GM18519 (cell line): ENCODE measurements around the gene PRPF6.

Experiments used
- ATAC-seq: cut with Tn5 transposase; IDR thresholded peaks from one replicate; pipeline ENCODE4 v1.9.1; 2021; ENCODE audit warnings: mild to moderate bottlenecking, moderate library complexity; ENCODE audit not compliant: unreplicated experiment, low FRiP score

Gene PRPF6

GRCh38 chr20:64056889-64057627, 76.1 kb downstream of the PRPF6 start:
- ATAC-seq = no peak

DNA sequence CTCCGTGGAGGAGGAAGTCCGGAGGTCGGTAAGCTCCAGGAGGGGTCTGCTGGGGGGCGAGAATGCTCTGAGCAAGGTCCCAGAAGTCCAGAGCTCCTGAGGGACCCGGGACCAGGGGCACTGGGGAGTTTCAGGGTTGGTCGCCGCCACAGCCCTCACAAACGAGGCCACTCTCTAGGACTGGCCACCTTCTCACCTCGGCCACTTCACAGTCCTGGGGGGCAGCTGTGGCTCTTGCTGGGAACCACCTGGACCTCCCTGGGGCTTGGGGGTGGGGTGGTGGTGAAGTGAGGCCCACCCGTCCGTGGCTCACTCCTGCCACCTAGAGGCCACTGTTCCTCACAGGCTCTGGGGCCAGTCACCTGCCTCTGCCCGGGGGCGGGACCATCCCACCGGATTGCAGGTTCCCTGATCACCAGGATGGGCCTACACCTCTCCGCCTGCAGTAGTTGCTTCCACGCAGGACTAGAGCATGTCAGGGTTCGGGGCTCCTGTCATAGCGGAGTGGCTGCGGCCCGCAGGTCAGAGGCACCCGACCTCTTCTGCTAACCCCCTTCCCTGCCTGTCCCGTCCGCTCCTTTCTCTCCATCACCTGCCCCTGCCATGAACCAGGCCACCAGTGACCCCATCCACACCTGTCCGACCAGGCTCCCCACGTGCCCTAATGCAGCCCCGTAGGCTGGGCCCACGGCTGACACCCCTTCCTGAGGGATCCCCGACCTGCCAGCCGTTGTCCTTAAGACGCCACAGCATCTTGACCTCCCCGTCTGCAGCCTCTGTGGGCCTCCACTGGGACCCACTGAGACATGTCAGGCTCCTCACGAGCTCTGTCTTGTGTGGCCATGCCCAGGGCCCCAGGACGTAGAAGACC, 76.9 kb downstream of the PRPF6 start:
- ATAC-seq = no peak

DNA sequence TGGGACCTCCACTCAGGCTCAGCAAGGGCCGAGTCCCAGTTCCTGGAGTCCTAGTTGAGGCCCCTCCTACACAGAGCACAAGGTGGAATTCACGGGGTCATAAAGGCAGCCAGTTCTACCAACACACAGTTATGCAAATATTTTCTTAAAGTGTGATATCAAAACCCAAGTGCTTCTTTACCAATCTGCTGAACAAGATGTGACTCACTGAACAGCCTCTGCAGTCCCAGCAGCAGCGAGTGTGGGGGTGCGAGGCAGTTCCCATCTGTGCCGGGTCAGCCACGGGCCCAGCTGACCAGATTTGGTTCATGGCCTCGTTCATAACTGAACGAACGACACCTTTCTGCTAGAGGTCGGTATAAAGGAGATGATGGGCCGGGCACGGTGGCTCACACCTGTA, 77.6 kb downstream of the PRPF6 start:
- ATAC-seq = no peak

DNA sequence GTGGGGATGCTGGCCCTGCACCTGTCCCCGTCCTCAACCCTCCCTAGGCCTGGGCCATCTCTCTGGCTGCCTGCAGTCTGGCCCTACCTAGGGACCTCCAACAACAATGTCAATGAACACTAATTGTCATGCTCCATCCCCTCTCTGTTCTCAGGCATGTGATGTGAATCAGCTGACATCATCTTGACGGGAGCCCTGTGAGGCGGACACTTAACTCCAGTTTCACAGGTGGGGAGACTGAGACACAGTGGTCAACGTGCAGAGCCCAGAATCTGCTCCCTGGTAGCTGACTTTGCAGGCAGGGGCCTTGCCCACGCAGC, 81.3 kb downstream of the PRPF6 start:
- no peak for ATAC-seq

DNA sequence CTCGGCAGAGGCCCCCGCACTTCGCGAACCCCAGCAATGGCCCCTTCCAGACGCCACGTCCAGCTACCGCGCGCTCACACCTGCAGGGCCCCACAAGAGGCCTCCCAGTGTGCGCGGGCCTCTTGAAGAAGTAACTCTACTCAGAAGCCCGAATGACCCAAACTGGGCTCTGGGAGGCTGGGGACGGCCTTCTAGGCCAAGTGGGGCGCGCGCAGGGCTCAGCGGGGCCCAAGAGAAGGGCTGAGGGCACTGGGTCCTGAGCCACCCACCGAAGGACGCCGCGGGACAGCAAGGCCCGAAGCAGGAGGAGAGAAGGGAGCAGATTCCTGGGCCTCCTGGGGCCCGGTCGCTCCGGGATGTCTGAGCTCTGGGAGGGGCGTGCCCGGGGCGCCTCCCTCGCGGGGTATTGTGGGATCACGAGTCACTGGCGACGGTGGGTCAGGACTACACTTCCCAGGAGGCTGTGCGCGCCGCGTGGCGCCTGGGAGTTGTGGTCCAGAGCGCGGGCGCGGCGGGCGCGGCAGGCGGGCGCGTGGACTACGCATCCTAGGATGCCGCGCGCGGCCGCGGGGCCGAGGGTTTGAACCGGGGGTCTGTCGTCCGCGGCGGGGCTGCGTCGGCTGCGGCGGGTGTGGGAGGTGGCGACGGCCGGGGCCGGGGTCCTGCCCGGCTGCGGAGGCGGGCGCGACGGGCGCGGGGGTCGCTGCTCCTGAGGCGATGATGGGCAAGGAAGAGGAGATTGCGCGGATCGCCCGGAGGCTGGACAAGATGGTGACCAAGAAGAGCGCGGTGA, 81.9 kb downstream of the PRPF6 start, which contains the start of gene TCEA2:
Gene TCEA2, plus strand, starts transcription at position 603 of the 793 bp plus-strand sequence. Its CDS starts 115 bp downstream, at position 718.
- no peak for ATAC-seq

- no peak for ATAC-seq
Observed at GRCh38 chr20:64063389-64064144, 82.6 kb downstream of the PRPF6 start.

GRCh38 chr20:64064145-64064698, 83.3 kb downstream of the PRPF6 start:
- no peak for ATAC-seq

DNA sequence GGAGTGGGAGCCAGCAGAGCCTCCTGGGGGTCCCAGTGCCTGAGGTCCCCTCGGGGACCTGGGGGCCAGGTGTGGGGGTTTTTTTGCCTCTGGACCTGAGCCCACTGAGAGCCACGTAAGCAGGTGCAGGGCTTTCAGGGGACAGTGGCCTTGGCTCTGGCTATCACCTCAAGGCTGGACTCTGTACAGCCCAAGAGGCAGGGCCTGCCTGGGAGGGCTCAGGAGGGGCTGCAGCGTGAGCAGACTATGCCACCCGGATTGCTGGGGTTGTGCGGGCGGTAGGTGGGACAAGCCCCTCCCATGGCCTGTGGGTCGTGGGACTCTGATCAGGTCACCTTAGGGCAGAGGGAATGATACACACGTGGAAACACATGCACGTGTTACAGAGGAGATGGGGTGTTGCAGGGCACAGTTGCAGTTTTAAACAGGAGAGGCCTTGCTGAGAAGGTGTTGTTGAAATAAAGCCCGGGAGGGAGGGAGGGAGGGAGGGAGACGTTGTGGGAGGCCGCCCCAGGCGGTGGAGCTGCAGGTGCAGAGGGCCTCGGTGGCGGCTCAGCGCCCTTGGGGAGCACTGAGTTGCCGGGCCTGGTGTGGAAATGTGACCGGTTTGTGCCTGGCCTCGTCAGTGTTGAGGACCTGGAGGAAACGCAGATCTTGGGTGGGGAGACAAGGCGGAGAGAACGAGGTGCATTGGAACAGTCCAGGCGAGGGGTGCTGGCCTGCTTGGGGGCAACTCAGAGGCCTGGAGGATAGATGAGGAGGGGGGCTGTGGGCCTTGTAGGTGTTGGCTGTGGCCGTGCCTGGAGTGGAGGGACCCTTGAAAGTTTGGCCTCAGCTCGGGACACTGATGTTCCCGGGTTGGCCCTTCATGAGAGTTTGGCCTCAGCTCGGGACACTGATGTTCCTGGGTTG, 84.4 kb downstream of the PRPF6 start:
- ATAC-seq = no peak

DNA sequence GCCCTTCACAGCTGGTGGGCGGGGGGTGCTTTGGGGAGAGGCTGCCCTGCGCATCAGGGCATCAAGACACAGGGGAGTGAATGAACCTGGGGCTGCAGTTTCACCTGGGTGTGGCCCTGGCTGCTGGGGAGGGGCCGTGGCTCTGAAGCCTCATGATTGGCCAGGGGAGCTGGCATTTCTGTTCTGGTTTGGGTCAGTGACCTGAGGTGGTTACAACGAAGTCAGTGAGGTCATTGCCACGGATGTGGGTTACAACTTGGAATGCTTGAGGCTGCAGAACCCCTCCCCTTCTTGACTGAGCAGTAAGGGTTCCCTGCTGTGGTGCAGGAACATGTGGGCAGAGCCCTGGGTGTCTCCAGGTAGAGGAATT, 85.0 kb downstream of the PRPF6 start:
- ATAC-seq = no peak

- ATAC-seq = no peak
Observed at GRCh38 chr20:64067005-64067632, 86.2 kb downstream of the PRPF6 start.

- ATAC-seq = no peak
Observed at GRCh38 chr20:64067733-64068307, 86.9 kb downstream of the PRPF6 start.

GRCh38 chr20:64068386-64069208, 87.7 kb downstream of the PRPF6 start:
- ATAC-seq = no peak

DNA sequence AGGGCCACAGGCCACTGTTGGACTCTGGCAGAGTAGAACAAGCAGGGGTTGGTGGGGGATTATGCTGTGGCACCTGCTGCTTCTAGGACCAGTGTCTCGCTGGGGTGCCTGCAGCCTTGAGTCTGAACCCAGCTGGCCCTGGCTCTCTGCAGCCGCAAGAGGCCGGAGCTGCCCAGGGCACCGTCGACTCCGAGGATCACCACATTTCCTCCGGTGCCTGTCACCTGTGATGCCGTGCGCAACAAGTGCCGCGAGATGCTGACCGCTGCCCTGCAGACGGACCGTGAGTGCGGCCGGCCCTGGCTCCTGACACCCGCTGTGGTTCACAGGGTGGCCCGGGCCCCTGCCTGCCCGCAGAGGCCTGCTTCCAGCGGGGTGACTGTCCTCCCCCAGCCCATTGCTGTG, 88.3 kb downstream of the PRPF6 start:
- ATAC-seq = no peak

- no peak for ATAC-seq
Observed at GRCh38 chr20:64069614-64070243, 88.8 kb downstream of the PRPF6 start.

GRCh38 chr20:64070244-64070993, 89.5 kb downstream of the PRPF6 start:
- ATAC-seq = no peak
